CD8-positive, alpha-beta memory T cell (primary cell): ENCODE measurements around the gene CINP. TPM values are rescaled to one million over a fixed set of nuclear protein-coding genes. Genes with fewer than 3 reads are reported as not detected.

ENCODE experiments used
- CTCF ChIA-PET: fragments of 350-600 bp; sonication (Branson Sonifier 250); formaldehyde crosslinking; loops from one replicate; lab custom pipeline; 2021; ENCODE audit warnings: antibody characterized with exemption; lab: Charles Lee
- POLR2A ChIA-PET: fragments of 350-600 bp; sonication (Branson Sonifier 250); formaldehyde crosslinking; loops from one replicate; lab custom pipeline; 2021; ENCODE audit warnings: antibody characterized with exemption; lab: Charles Lee
- DNase-seq, 5 donors: peaks; one replicate each; pipeline versions ENCODE4 v3.0.0 to v3.0.0-alpha.2; 2020 to 2022; ENCODE audit warnings: mixed read lengths in 1 of 5
- H3K27ac ChIP-seq: one replicate; pipeline ENCODE4 v1.7.0; 2013; ENCODE audit warnings: low read depth, mild to moderate bottlenecking, low read length, moderate library complexity
- H3K27me3 ChIP-seq: 2 replicates; pipeline ENCODE4 v1.7.0; 2013; ENCODE audit warnings: low read length, mild to moderate bottlenecking; ENCODE audit not compliant: insufficient read depth, poor library complexity, severe bottlenecking
- H3K36me3 ChIP-seq: 2 replicates; pipeline ENCODE4 v1.7.0; 2013; ENCODE audit warnings: mild to moderate bottlenecking, low read length, moderate library complexity; ENCODE audit not compliant: insufficient read depth
- H3K4me1 ChIP-seq: 2 replicates; pipeline ENCODE4 v1.7.0; 2013; ENCODE audit warnings: mild to moderate bottlenecking, low read length, moderate library complexity; ENCODE audit not compliant: insufficient read depth
- H3K4me3 ChIP-seq: 2 replicates; pipeline ENCODE4 v1.7.0; 2013; ENCODE audit warnings: mild to moderate bottlenecking, low read length
- H3K9me3 ChIP-seq: 2 replicates; pipeline ENCODE4 v1.7.0; 2013; ENCODE audit warnings: mild to moderate bottlenecking, low read length
- H3K27ac Mint-ChIP-seq, 8 donors: one replicate each; pipeline ENCODE4 v1.8.0; 2020 to 2021; ENCODE audit warnings: mixed read lengths in 8 of 8, mild to moderate bottlenecking in 6 of 8, inconsistent platforms in 3 of 8, moderate library complexity in 3 of 8
- H3K27me3 Mint-ChIP-seq, 2 donors: one replicate each; pipeline ENCODE4 v1.8.0; 2020 to 2021; ENCODE audit warnings: mixed read lengths in 2 of 2, mild to moderate bottlenecking in 1 of 2, moderate library complexity in 1 of 2
- H3K36me3 Mint-ChIP-seq, 3 donors: one replicate each; pipeline ENCODE4 v1.8.0; 2020 to 2021; ENCODE audit warnings: mixed read lengths in 3 of 3, inconsistent platforms in 1 of 3, mild to moderate bottlenecking in 1 of 3
- H3K4me1 Mint-ChIP-seq, 3 donors: one replicate each; pipeline ENCODE4 v1.8.0; 2020 to 2021; ENCODE audit warnings: mixed read lengths in 3 of 3, inconsistent platforms in 1 of 3, mild to moderate bottlenecking in 1 of 3
- H3K4me3 Mint-ChIP-seq, 7 donors: one replicate each; pipeline ENCODE4 v1.8.0; 2020 to 2021; ENCODE audit warnings: mixed read lengths in 7 of 7, mild to moderate bottlenecking in 6 of 7, moderate library complexity in 4 of 7, inconsistent platforms in 2 of 7
- H3K9me3 Mint-ChIP-seq, 5 donors: one replicate each; pipeline ENCODE4 v1.8.0; 2020 to 2022; ENCODE audit warnings: mixed read lengths in 5 of 5, mild to moderate bottlenecking in 3 of 5, moderate library complexity in 2 of 5, inconsistent platforms in 1 of 5
- polyA plus RNA-seq: library from polyadenylated mRNA; unstranded; fragments of 300-500 nt; fragmentation: Illumina TruSeq; gene quantifications from one replicate; pipeline ENCODE4 v1.2.3, GENCODE V29; 2021
- total RNA-seq, 2 experiments: library from RNA; stranded (reverse); gene quantifications; one replicate each; pipeline ENCODE4 v1.2.3, GENCODE V29; 2021

CINP gene
- total and polyA plus RNA-seq, 3 experiments from 2014 or later, result 40.5 to 66.0 (median 65.4) TPM

- H3K4me3 ChIP-seq, result peak overlapping the region; percentile 69
- Mint-ChIP-seq H3K9me3 (peaks cover 0 to 3% (median 0%) of the 10 kb centered on the region in 5 donors), H3K4me3 (peak overlapping the region; percentile 84 to 96 (median 88)), H3K4me1 (peaks cover 37 to 61% (median 57%) of the 10 kb centered on the region in 3 donors), H3K36me3 (peaks cover 0 to 20% (median 2%) of the 10 kb centered on the region in 3 donors), H3K27ac (peak overlapping the region; percentile 92 to 99 (median 94)), H3K27me3 (peaks cover 0 to 8% of the 10 kb centered on the region in 2 donors)
- DNase-seq, result peak; percentile 26 to 64 (median 46)
- ChIA-PET POLR2A (interaction anchor here (1.4 kb wide), 1 partner anchor 42 kb away, joined by 3 read pairs; the partner anchor contains the start of genes CINP and TECPR2), CTCF (interaction anchor here (0.8 kb wide), 1 partner anchor 15 kb away, joined by 4 read pairs; the partner anchor contains the start of gene MOK)
- H3K36me3 ChIP-seq, result no peaks in the 10 kb centered on the region
- no peaks in the 10 kb centered on the region for H3K27me3 ChIP-seq
- peak overlapping the region; percentile 88 for H3K27ac ChIP-seq
- no peaks in the 10 kb centered on the region for H3K9me3 ChIP-seq
- peaks cover 31% of the 10 kb centered on the region for H3K4me1 ChIP-seq
Measured at GRCh38 chr14:102320033-102320660, 42.5 kb downstream of the CINP start.

GRCh38 chr14:102319351-102320032 lies 43.2 kb downstream of the CINP start, which contains the start of gene ZNF839:
Gene ZNF839 (plus strand): TSS chr14:102319746. CDS start chr14:102319766, 20 bp downstream.
- Mint-ChIP-seq H3K36me3 (peaks cover 0 to 20% (median 2%) of the 10 kb centered on the region in 3 donors), H3K9me3 (peaks cover 0 to 3% (median 0%) of the 10 kb centered on the region in 5 donors), H3K4me3 (peak within 1 kb of the TSS; percentile 94 to 99 (median 96)), H3K27ac (peak within 1 kb of the TSS; percentile 98 to 100 (median 99)), H3K4me1 (peaks cover 39 to 68% (median 64%) of the 10 kb centered on the region in 3 donors), H3K27me3 (peaks cover 0 to 8% of the 10 kb centered on the region in 2 donors)
- H3K4me3 ChIP-seq, result peak within 1 kb of the TSS; percentile 71
- ChIA-PET CTCF (interaction anchor here (0.8 to 5.7 kb wide), 3 partner anchors 11 to 15 kb away, joined by 4 to 79 read pairs (median 9); partner anchors contain the start of gene MOK), POLR2A (interaction anchor here (0.6 to 1.4 kb wide), 2 partner anchors 43 to 879 kb away, joined by 3 to 7 read pairs; partner anchors contain the start of genes CINP and TECPR2)
- H3K27me3 ChIP-seq, result no peaks in the 10 kb centered on the region
- H3K4me1 ChIP-seq, result peaks cover 37% of the 10 kb centered on the region
- no peaks in the 10 kb centered on the region for H3K36me3 ChIP-seq
- peak within 1 kb of the TSS; percentile 88 for H3K27ac ChIP-seq
- no peaks in the 10 kb centered on the region for H3K9me3 ChIP-seq
- DNase-seq, result peak; percentile 88 to 95 (median 91)

- peak overlapping the region; percentile 88 for H3K27ac ChIP-seq
- H3K4me3 Mint-ChIP-seq, result peak overlapping the region; percentile 94 to 99 (median 96)
- H3K4me1 ChIP-seq, result peaks cover 39% of the 10 kb centered on the region
- CTCF ChIA-PET, result interaction anchor here (2.7 to 5.7 kb wide), 2 partner anchors 11 to 14 kb away, joined by 9 to 79 read pairs; partner anchors contain the start of gene MOK
- peak overlapping the region; percentile 98 to 100 (median 99) for H3K27ac Mint-ChIP-seq
- peaks cover 42 to 74% (median 70%) of the 10 kb centered on the region in 3 donors for H3K4me1 Mint-ChIP-seq
- peak overlapping the region; percentile 71 for H3K4me3 ChIP-seq
- no peaks in the 10 kb centered on the region for H3K36me3 ChIP-seq
- POLR2A ChIA-PET, result interaction anchor here (0.6 kb wide), 1 partner anchor 879 kb away, joined by 7 read pairs; no protein-coding TSS in a partner anchor
- no peaks in the 10 kb centered on the region for H3K27me3 ChIP-seq
- H3K36me3 Mint-ChIP-seq, result peaks cover 0 to 18% (median 2%) of the 10 kb centered on the region in 3 donors
- DNase-seq, result no peak
- peaks cover 0 to 3% (median 0%) of the 10 kb centered on the region in 5 donors for H3K9me3 Mint-ChIP-seq
- no peaks in the 10 kb centered on the region for H3K9me3 ChIP-seq
- H3K27me3 Mint-ChIP-seq, result peaks cover 0 to 8% of the 10 kb centered on the region in 2 donors
Measured at GRCh38 chr14:102318781-102319276, 43.9 kb downstream of the CINP start.

- ChIA-PET CTCF (interaction anchor here (0.6 to 5.7 kb wide), 16 partner anchors 10 to 370 kb away, joined by 3 to 79 read pairs (median 4); partner anchors contain the start of genes ANKRD9, CINP, HSP90AA1 and MOK), POLR2A (interaction anchor here (0.9 to 1.0 kb wide), 4 partner anchors 8 to 369 kb away, joined by 3 to 4 read pairs (median 4); partner anchors contain the start of gene MOK)
- Histone ChIP-seq H3K9me3 (no peaks in the 10 kb centered on the region), H3K27ac (peak overlapping the region; percentile 36), H3K4me1 (peaks cover 39% of the 10 kb centered on the region), H3K27me3 (no peaks in the 10 kb centered on the region), H3K36me3 (no peaks in the 10 kb centered on the region), H3K4me3 (peak overlapping the region; percentile 49)
- DNase-seq, result peak in 1 of 5 donors; percentile 16
- peaks cover 0 to 8% of the 10 kb centered on the region in 2 donors for H3K27me3 Mint-ChIP-seq
- H3K9me3 Mint-ChIP-seq, result peaks cover 0 to 3% (median 0%) of the 10 kb centered on the region in 5 donors
- peak overlapping the region; percentile 93 to 99 (median 98) for H3K27ac Mint-ChIP-seq
- H3K4me3 Mint-ChIP-seq, result peak overlapping the region; percentile 94 to 99 (median 96)
- peaks cover 0 to 18% (median 0%) of the 10 kb centered on the region in 3 donors for H3K36me3 Mint-ChIP-seq
- H3K4me1 Mint-ChIP-seq, result peaks cover 40 to 75% (median 65%) of the 10 kb centered on the region in 3 donors
Measured at GRCh38 chr14:102317564-102318248, 45.0 kb downstream of the CINP start.

GRCh38 chr14:102316743-102317563 lies 45.7 kb downstream of the CINP start:
- H3K36me3 ChIP-seq, result no peaks in the 10 kb centered on the region
- ChIA-PET CTCF (interaction anchor here (0.6 to 5.7 kb wide), 21 partner anchors 9 to 369 kb away, joined by 3 to 79 read pairs (median 4); partner anchors contain the start of genes ANKRD9, CINP, HSP90AA1 and MOK), POLR2A (interaction anchor here (0.9 to 1.0 kb wide), 4 partner anchors 12 to 368 kb away, joined by 3 to 5 read pairs (median 4); partner anchors contain the start of gene MOK)
- peak overlapping the region; percentile 36 for H3K27ac ChIP-seq
- no peaks in the 10 kb centered on the region for H3K27me3 ChIP-seq
- Mint-ChIP-seq H3K9me3 (peaks cover 0 to 3% (median 0%) of the 10 kb centered on the region in 5 donors), H3K36me3 (peaks cover 0 to 16% (median 0%) of the 10 kb centered on the region in 3 donors), H3K27me3 (peaks cover 0 to 8% of the 10 kb centered on the region in 2 donors), H3K4me1 (peaks cover 38 to 72% (median 64%) of the 10 kb centered on the region in 3 donors), H3K4me3 (peak overlapping the region; percentile 94 to 99 (median 96)), H3K27ac (peak overlapping the region; percentile 93 to 99 (median 98))
- peaks cover 39% of the 10 kb centered on the region for H3K4me1 ChIP-seq
- peak; percentile 92 to 97 (median 94) for DNase-seq
- H3K9me3 ChIP-seq, result no peaks in the 10 kb centered on the region
- H3K4me3 ChIP-seq, result peak overlapping the region; percentile 49

- Mint-ChIP-seq H3K27me3 (peaks cover 0 to 8% of the 10 kb centered on the region in 2 donors), H3K9me3 (peaks cover 0 to 3% (median 0%) of the 10 kb centered on the region in 5 donors), H3K36me3 (peaks cover 0 to 14% (median 0%) of the 10 kb centered on the region in 3 donors), H3K27ac (peak overlapping the region; percentile 93 to 99 (median 98)), H3K4me3 (peak overlapping the region; percentile 94 to 99 (median 96)), H3K4me1 (peaks cover 37 to 66% (median 58%) of the 10 kb centered on the region in 3 donors)
- Histone ChIP-seq H3K36me3 (no peaks in the 10 kb centered on the region), H3K27ac (peak overlapping the region; percentile 1), H3K27me3 (no peaks in the 10 kb centered on the region), H3K4me1 (peaks cover 39% of the 10 kb centered on the region), H3K4me3 (peak overlapping the region; percentile 38), H3K9me3 (no peaks in the 10 kb centered on the region)
- CTCF ChIA-PET, result interaction anchor here (1.0 to 5.7 kb wide), 16 partner anchors 12 to 369 kb away, joined by 3 to 79 read pairs (median 4); partner anchors contain the start of genes ANKRD9 and MOK
- POLR2A ChIA-PET, result interaction anchor here (0.9 kb wide), 1 partner anchor 12 kb away, joined by 5 read pairs; the partner anchor contains the start of gene MOK
- DNase-seq, result peak in 2 of 5 donors; percentile 17 to 62
Measured at GRCh38 chr14:102316338-102316742, 46.4 kb downstream of the CINP start.
